ENCODE data around the gene FOXK1. TPM values are rescaled to one million over a fixed set of nuclear protein-coding genes. Genes with fewer than 3 reads are reported as not detected.

The FOXK1 gene
- total and polyA plus RNA-seq, 2 experiments from 2014 or later: 2.3 to 12.7 TPM

GRCh38 chr7:4726566-4726965, 44.5 kb downstream of the FOXK1 start:
- Histone ChIP-seq H3K27me3 (ENCODE audit: insufficient read depth) (no peaks in the 10 kb centered on the region), H3K36me3 (ENCODE audit: insufficient read depth) (no peaks in the 10 kb centered on the region), H3K27ac (ENCODE audit: low read depth) (no peak overlapping the region), H3K79me2 (replicated peaks; ENCODE audit: insufficient read depth) (no peaks in the 10 kb centered on the region), H3K9me2 (ENCODE audit: insufficient read depth) (no peaks in the 10 kb centered on the region), H3F3A (replicated peaks; ENCODE audit: low read depth) (no peaks in the 10 kb centered on the region), H2AFZ (no peak overlapping the region), H3K4me1 (ENCODE audit: insufficient read depth) (no peaks in the 10 kb centered on the region), H4K20me1 (replicated peaks; ENCODE audit: insufficient read depth) (peaks cover 35% of the 10 kb centered on the region), H3K4me2 (no peak overlapping the region), H3K4me3 (no peak overlapping the region)
- H3K27me3 Mint-ChIP-seq (ENCODE audit: insufficient read depth, low read depth, poor library complexity): peaks cover 12% of the 10 kb centered on the region
- no peaks in the 10 kb centered on the region for H3K9me3 Mint-ChIP-seq
- DNase-seq (ENCODE audit: low spot score) (no peak), ATAC-seq (no peak)
- H3K4me1 Mint-ChIP-seq: peaks cover 15% of the 10 kb centered on the region
- no peak for TF ChIP-seq CTCF (conservative IDR thresholded peaks at IDR 0.05; ENCODE audit: low read depth in 2 of 2)
- TF ChIP-seq, protein P1, sequence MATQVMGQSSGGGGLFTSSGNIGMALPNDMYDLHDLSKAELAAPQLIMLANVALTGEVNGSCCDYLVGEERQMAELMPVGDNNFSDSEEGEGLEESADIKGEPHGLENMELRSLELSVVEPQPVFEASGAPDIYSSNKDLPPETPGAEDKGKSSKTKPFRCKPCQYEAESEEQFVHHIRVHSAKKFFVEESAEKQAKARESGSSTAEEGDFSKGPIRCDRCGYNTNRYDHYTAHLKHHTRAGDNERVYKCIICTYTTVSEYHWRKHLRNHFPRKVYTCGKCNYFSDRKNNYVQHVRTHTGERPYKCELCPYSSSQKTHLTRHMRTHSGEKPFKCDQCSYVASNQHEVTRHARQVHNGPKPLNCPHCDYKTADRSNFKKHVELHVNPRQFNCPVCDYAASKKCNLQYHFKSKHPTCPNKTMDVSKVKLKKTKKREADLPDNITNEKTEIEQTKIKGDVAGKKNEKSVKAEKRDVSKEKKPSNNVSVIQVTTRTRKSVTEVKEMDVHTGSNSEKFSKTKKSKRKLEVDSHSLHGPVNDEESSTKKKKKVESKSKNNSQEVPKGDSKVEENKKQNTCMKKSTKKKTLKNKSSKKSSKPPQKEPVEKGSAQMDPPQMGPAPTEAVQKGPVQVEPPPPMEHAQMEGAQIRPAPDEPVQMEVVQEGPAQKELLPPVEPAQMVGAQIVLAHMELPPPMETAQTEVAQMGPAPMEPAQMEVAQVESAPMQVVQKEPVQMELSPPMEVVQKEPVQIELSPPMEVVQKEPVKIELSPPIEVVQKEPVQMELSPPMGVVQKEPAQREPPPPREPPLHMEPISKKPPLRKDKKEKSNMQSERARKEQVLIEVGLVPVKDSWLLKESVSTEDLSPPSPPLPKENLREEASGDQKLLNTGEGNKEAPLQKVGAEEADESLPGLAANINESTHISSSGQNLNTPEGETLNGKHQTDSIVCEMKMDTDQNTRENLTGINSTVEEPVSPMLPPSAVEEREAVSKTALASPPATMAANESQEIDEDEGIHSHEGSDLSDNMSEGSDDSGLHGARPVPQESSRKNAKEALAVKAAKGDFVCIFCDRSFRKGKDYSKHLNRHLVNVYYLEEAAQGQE (IDR thresholded peaks at IDR 0.05; ENCODE audit: unreplicated experiment): no peak
- no peak for TF ChIP-seq CREB1 (CRISPR knock-in tag; IDR thresholded peaks at IDR 0.05; ENCODE audit: low read depth)
- no peaks in the 10 kb centered on the region for H3K36me3 Mint-ChIP-seq (ENCODE audit: low read depth)
- H3K27ac Mint-ChIP-seq: no peak overlapping the region
- no peak overlapping the region for H3K4me3 Mint-ChIP-seq

DNA sequence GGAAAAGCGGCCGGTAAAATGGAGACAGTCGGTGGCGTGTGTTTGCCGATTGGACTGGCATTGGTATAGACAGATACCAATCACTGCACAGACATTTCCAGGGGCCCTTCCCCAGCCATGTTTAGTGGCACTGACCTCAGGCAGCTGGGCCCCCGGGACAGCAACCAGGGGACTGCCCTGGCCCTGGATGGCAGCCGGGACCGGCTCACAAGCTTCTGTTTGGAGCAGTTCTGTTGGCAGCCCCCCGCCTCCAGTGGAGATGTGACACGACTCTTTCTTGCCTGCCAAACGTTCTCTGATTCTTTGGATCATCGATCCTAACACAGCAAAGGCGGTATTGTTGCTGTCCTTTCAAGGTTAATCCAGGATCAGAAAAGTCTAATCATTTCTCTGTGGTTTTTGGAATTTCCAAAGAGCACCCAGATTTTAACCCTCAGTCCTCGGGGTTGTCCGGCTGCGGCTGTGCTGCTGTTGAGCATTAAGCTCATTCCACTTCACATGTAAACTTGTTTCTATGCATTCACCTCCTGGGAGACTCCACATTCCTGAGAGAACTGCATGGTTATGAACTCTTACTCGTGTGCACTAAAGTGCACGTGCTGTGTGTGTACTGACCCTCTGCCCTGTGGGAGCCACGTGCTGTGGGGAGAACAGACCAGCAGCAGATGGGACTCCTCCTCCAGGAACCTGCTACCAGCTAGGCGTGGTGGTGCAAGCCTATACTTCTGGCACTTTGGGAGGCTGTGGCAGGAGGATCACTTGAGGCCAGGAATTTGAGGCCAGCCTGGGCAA, 46.0 kb downstream of the FOXK1 start:
- H3K36me3 Mint-ChIP-seq (ENCODE audit: low read depth): no peaks in the 10 kb centered on the region
- Histone ChIP-seq H3F3A (replicated peaks; ENCODE audit: low read depth) (no peaks in the 10 kb centered on the region), H3K4me3 (no peak overlapping the region), H3K27me3 (ENCODE audit: insufficient read depth) (no peaks in the 10 kb centered on the region), H3K9me2 (ENCODE audit: insufficient read depth) (no peaks in the 10 kb centered on the region), H3K36me3 (ENCODE audit: insufficient read depth) (no peaks in the 10 kb centered on the region), H3K79me2 (replicated peaks; ENCODE audit: insufficient read depth) (no peaks in the 10 kb centered on the region), H3K4me1 (ENCODE audit: insufficient read depth) (no peaks in the 10 kb centered on the region), H3K4me2 (no peak overlapping the region), H4K20me1 (replicated peaks; ENCODE audit: insufficient read depth) (peaks cover 29% of the 10 kb centered on the region), H3K27ac (ENCODE audit: low read depth) (no peak overlapping the region), H2AFZ (no peak overlapping the region)
- H3K4me3 Mint-ChIP-seq: no peak overlapping the region
- H3K9me3 Mint-ChIP-seq: no peaks in the 10 kb centered on the region
- peaks cover 15% of the 10 kb centered on the region for H3K4me1 Mint-ChIP-seq
- H3K27ac Mint-ChIP-seq: no peak overlapping the region
- no peak for ATAC-seq
- DNase-seq (ENCODE audit: low spot score): no peak
- H3K27me3 Mint-ChIP-seq (ENCODE audit: insufficient read depth, low read depth, poor library complexity): peaks cover 12% of the 10 kb centered on the region
- TF ChIP-seq ZNF114 (CRISPR knock-in tag; IDR thresholded peaks at IDR 0.05) (no peak), POLR2AphosphoS5 (IDR thresholded peaks at IDR 0.05; ENCODE audit: low read depth) (no peak), CTCF (conservative IDR thresholded peaks at IDR 0.05; ENCODE audit: low read depth in 2 of 2) (no peak), EZH2 (IDR thresholded peaks at IDR 0.05; ENCODE audit: low read depth, unreplicated experiment) (no peak), JUNB (IDR thresholded peaks at IDR 0.05; ENCODE audit: unreplicated experiment) (no peak), NANOG (IDR thresholded peaks at IDR 0.05; ENCODE audit: borderline replicate concordance) (no peak), ZNF331 (CRISPR knock-in tag; IDR thresholded peaks at IDR 0.05; ENCODE audit: low read depth) (no peak)
- TF ChIP-seq, protein P2, sequence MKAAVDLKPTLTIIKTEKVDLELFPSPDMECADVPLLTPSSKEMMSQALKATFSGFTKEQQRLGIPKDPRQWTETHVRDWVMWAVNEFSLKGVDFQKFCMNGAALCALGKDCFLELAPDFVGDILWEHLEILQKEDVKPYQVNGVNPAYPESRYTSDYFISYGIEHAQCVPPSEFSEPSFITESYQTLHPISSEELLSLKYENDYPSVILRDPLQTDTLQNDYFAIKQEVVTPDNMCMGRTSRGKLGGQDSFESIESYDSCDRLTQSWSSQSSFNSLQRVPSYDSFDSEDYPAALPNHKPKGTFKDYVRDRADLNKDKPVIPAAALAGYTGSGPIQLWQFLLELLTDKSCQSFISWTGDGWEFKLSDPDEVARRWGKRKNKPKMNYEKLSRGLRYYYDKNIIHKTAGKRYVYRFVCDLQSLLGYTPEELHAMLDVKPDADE (IDR thresholded peaks at IDR 0.05): no peak
- TF ChIP-seq, protein P1 (IDR thresholded peaks at IDR 0.05; ENCODE audit: unreplicated experiment): no peak
